Endothelial cell of umbilical vein (primary cell): ENCODE data around the gene GHRH. TPM values are rescaled to one million over a fixed set of nuclear protein-coding genes. Genes with fewer than 3 reads are reported as not detected.

Experiments
- BruUV-seq: library from RNA; stranded (reverse); fragments of 400-500 nt; replicated peaks from 2 replicates; lab custom pipeline; 2021; lab: Mats Ljungman, UMichigan
- CTCF ChIA-PET: fragments of 300-600, 350-600 bp; sonication (Branson Sonifier 250); formaldehyde crosslinking; loops from one replicate; lab custom pipeline; 2021; ENCODE audit warnings: antibody characterized with exemption, inconsistent platforms; lab: Charles Lee
- POLR2A ChIA-PET: fragments of 300-600, 350-600 bp; sonication (Branson Sonifier 250); formaldehyde crosslinking; loops from one replicate; lab custom pipeline; 2021; ENCODE audit warnings: antibody characterized with exemption, inconsistent platforms; lab: Charles Lee
- DNase-seq: peaks from one replicate; pipeline ENCODE4 v3.0.0-alpha.2; 2011; ENCODE audit warnings: low read depth, low spot score
- FAIRE-seq: peaks from 2 replicates; lab custom pipeline; 2011; peaks lifted over from hg19 to GRCh38; lab: Jason Lieb, UNC
- H2AFZ ChIP-seq: 2 replicates; pipeline ENCODE4 v1.6.0; 2012; ENCODE audit warnings: low read depth, low read length, control low read depth, inconsistent platforms
- H3K27ac ChIP-seq: 2 replicates; pipeline ENCODE4 v1.5.1; 2011; ENCODE audit warnings: low read depth, mild to moderate bottlenecking, control low read depth, low read length, moderate library complexity; ENCODE audit not compliant: insufficient read depth
- H3K27me3 ChIP-seq, 2 experiments: 2 replicates each; pipeline versions ENCODE4 v1.6.0 to v1.6.1; 2011; ENCODE audit warnings: low read length in 2 of 2, mixed read lengths in 1 of 2; ENCODE audit not compliant: control insufficient read depth in 2 of 2, insufficient read depth in 2 of 2
- H3K36me3 ChIP-seq, 2 experiments: 2 replicates in 1 of 2; 3 replicates in 1 of 2; pipeline ENCODE4 v1.5.1; 2011; ENCODE audit warnings: low read length in 2 of 2, mild to moderate bottlenecking in 1 of 2, moderate library complexity in 1 of 2; ENCODE audit not compliant: control insufficient read depth in 2 of 2, insufficient read depth in 2 of 2; ENCODE audit errors: extremely low read depth in 1 of 2
- H3K4me1 ChIP-seq: 3 replicates; pipeline ENCODE4 v1.5.1; 2011; ENCODE audit warnings: mild to moderate bottlenecking, low read length; ENCODE audit not compliant: control insufficient read depth, insufficient read depth; ENCODE audit errors: extremely low read depth
- H3K4me2 ChIP-seq: 2 replicates; pipeline ENCODE4 v1.6.1; 2011; ENCODE audit warnings: low read length, control low read depth, mixed read lengths; ENCODE audit not compliant: insufficient read depth
- H3K4me3 ChIP-seq, 3 experiments: fragments of 200-600 bp in 1 of 3; sonication (generic), shearing (Covaris generic) in 1 of 3; replicated peaks in 1 of 3; 2 replicates each; pipeline ENCODE4 v1.5.1; 2011 to 2016; ENCODE audit warnings: control low read depth in 3 of 3, low read length in 3 of 3, mild to moderate bottlenecking in 2 of 3, inconsistent platforms in 1 of 3, low read depth in 1 of 3, moderate library complexity in 1 of 3; ENCODE audit not compliant: insufficient read depth in 1 of 3
- H3K79me2 ChIP-seq: 2 replicates; pipeline ENCODE4 v1.6.0; 2012; ENCODE audit warnings: low read length, inconsistent platforms; ENCODE audit not compliant: control insufficient read depth, insufficient read depth
- H3K9ac ChIP-seq: replicated peaks from 2 replicates; pipeline ENCODE3; 2011; ENCODE audit warnings: low read length, control low read depth; ENCODE audit not compliant: insufficient read depth; ENCODE audit errors: extremely low read depth
- H3K9me1 ChIP-seq: replicated peaks from 3 replicates; pipeline ENCODE4 v1.6.0; 2011; ENCODE audit warnings: mild to moderate bottlenecking, low read length; ENCODE audit not compliant: control insufficient read depth, insufficient read depth; ENCODE audit errors: extremely low read depth
- H3K9me3 ChIP-seq: replicated peaks from 2 replicates; pipeline ENCODE4 v1.5.1; 2012; ENCODE audit warnings: low read length, inconsistent platforms; ENCODE audit not compliant: control insufficient read depth, insufficient read depth
- H4K20me1 ChIP-seq: replicated peaks from 2 replicates; pipeline ENCODE3; 2011; ENCODE audit warnings: mild to moderate bottlenecking, low read length; ENCODE audit not compliant: control insufficient read depth, insufficient read depth; ENCODE audit errors: extremely low read depth
- EZH2 ChIP-seq: IDR thresholded peaks from 2 replicates; pipeline ENCODE4 v1.6.1; 2012; ENCODE audit warnings: borderline replicate concordance, low read depth, mild to moderate bottlenecking, moderate library complexity, low read length, inconsistent platforms; ENCODE audit not compliant: severe bottlenecking
- FOS ChIP-seq: IDR thresholded peaks from 2 replicates; pipeline ENCODE4 v1.6.1; 2011; ENCODE audit warnings: mild to moderate bottlenecking, low read length, moderate library complexity, borderline replicate concordance; ENCODE audit not compliant: insufficient read depth
- GATA2 ChIP-seq: IDR thresholded peaks from 2 replicates; pipeline ENCODE4 v1.7.0; 2011; ENCODE audit warnings: low read depth, mild to moderate bottlenecking, moderate library complexity, mixed read lengths, low read length; ENCODE audit not compliant: insufficient read length, insufficient read depth
- JUN ChIP-seq: IDR thresholded peaks from 2 replicates; pipeline ENCODE4 v1.6.1; 2011; ENCODE audit warnings: borderline replicate concordance, low read depth; ENCODE audit not compliant: insufficient read length, insufficient read depth
- MYC ChIP-seq: IDR thresholded peaks from one replicate; pipeline ENCODE4 v1.6.1; 2011; ENCODE audit warnings: mild to moderate bottlenecking, low read depth, low read length
- POLR2A ChIP-seq: IDR thresholded peaks from 2 replicates; pipeline ENCODE4 v1.6.1; 2012; ENCODE audit warnings: low read depth, mild to moderate bottlenecking, control low read depth, low read length
- POLR2AphosphoS5 ChIP-seq: IDR thresholded peaks from 2 replicates; pipeline ENCODE4 v1.6.1; 2012; ENCODE audit warnings: low read depth, mild to moderate bottlenecking, control low read depth, low read length, moderate library complexity; ENCODE audit not compliant: insufficient read depth
- dilution Hi-C: fragments of 300-500 bp; cut with MboI; formaldehyde crosslinking; loops from one replicate; pipeline ENCODE4 v1.15.0; 2019; ENCODE audit warnings: low sequenced_read_pairs; ENCODE audit not compliant: extremely low pct_ligation_motif_present
- intact Hi-C: fragments of 100-400 bp; cut with micrococcal nuclease; formaldehyde crosslinking; loops from one replicate; pipeline ENCODE4 v1.10.0; 2022
- polyA plus RNA-seq, 4 experiments: library from polyadenylated mRNA; depleted of rRNA in 3 of 4; stranded (reverse) in 3 of 4; unstranded in 1 of 4; fragments of >200 nt; gene quantifications; 2 replicates each; pipeline versions ENCODE4 v1.2.1 to v1.2.3, GENCODE V29; 2011 to 2012; ENCODE audit warnings: missing spikeins in 1 of 4
- total RNA-seq: library from RNA; stranded (reverse); gene quantifications from 2 replicates; pipeline ENCODE4 v1.2.3, GENCODE V29; 2021
- TF ChIP-seq, protein P1 (sequence below): IDR thresholded peaks from 2 replicates; pipeline ENCODE4 v1.6.1; 2011; ENCODE audit not compliant: insufficient read depth, insufficient read length
- TF ChIP-seq, protein P2 (sequence below), 2 donors: IDR thresholded peaks; 1 replicate in 1 of 2; 2 replicates in 1 of 2; pipeline ENCODE4 v1.5.1; 2011; ENCODE audit warnings: low read length in 2 of 2, mild to moderate bottlenecking in 2 of 2, moderate library complexity in 2 of 2, control low read depth in 1 of 2, inconsistent platforms in 1 of 2, low read depth in 1 of 2; ENCODE audit not compliant: insufficient read depth in 1 of 2; ENCODE audit errors: extremely low read depth in 1 of 2

GHRH gene
- total and polyA plus RNA-seq, 2 donors (not counting 3 experiments of a cell fraction or from before 2014, with no cell fraction given), result not detected

DNA sequence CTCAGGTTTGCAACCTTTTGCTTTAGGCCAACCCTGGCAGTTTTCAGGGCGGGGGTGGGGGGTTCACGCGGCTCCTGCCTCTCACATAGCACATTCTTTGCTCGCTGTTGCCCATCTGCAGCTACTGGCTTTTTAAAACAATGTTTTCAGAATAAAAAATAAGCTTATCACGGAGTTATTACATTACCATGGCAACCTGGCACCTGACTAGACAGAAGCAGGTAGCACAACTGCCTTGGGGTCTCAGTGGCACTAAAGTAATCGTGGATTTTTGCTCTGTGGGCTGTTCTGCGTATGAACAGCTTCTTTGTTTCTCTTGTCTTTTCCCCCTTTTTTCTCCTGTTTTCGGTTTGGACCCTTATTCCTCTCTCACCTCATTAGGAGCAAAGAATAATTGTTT lies 18.8 kb upstream of the GHRH start:
- POLR2A ChIA-PET, result no interaction called here

More for the DNA sequence above, 18.8 kb upstream of the GHRH start:
- H3K36me3 ChIP-seq, result no peaks in the 10 kb centered on the region
- H3K4me2 ChIP-seq, result no peak overlapping the region
- no TSS peak for BruUV-seq
- CTCF ChIA-PET, result interaction anchor here (0.8 to 1.6 kb wide), 3 partner anchors 9 to 263 kb away, joined by 4 read pairs; no protein-coding TSS in a partner anchor
- no peaks in the 10 kb centered on the region for H3K9me3 ChIP-seq
- dilution Hi-C loops (no loop called here), intact Hi-C loops (no loop called here)
- H3K4me1 ChIP-seq, result peaks cover 9% of the 10 kb centered on the region
- no peak overlapping the region for H3K4me3 ChIP-seq
- TF ChIP-seq MYC, result no peak
- TF ChIP-seq, protein P1, sequence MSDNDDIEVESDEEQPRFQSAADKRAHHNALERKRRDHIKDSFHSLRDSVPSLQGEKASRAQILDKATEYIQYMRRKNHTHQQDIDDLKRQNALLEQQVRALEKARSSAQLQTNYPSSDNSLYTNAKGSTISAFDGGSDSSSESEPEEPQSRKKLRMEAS, result no peak
- no peak for TF ChIP-seq EZH2
- no peak for TF ChIP-seq FOS
- no peak for TF ChIP-seq POLR2A
- TF ChIP-seq GATA2, result no peak
- TF ChIP-seq POLR2AphosphoS5, result no peak
- no peak for TF ChIP-seq JUN
- TF ChIP-seq, protein P2, sequence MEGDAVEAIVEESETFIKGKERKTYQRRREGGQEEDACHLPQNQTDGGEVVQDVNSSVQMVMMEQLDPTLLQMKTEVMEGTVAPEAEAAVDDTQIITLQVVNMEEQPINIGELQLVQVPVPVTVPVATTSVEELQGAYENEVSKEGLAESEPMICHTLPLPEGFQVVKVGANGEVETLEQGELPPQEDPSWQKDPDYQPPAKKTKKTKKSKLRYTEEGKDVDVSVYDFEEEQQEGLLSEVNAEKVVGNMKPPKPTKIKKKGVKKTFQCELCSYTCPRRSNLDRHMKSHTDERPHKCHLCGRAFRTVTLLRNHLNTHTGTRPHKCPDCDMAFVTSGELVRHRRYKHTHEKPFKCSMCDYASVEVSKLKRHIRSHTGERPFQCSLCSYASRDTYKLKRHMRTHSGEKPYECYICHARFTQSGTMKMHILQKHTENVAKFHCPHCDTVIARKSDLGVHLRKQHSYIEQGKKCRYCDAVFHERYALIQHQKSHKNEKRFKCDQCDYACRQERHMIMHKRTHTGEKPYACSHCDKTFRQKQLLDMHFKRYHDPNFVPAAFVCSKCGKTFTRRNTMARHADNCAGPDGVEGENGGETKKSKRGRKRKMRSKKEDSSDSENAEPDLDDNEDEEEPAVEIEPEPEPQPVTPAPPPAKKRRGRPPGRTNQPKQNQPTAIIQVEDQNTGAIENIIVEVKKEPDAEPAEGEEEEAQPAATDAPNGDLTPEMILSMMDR (IDR thresholded peaks at IDR 0.05; ENCODE audit: extremely low read depth in 1 of 2, insufficient read depth in 1 of 2, low read depth in 1 of 2, low read length in 2 of 2), result no peak
- no peak overlapping the region for H3K27ac ChIP-seq
- no peaks in the 10 kb centered on the region for H3K9me1 ChIP-seq
- no peak for FAIRE-seq
- H3K27me3 ChIP-seq, result peaks cover 0 to 6% of the 10 kb centered on the region in 2 experiments
- no peak overlapping the region for H2AFZ ChIP-seq
- H4K20me1 ChIP-seq, result no peaks in the 10 kb centered on the region
- H3K9ac ChIP-seq, result no peak overlapping the region
- DNase-seq, result no peak
- no peaks in the 10 kb centered on the region for H3K79me2 ChIP-seq
